AG09319 (cell line): Measurements from ENCODE around the gene OPA1.

Experiments
- DNase-seq: peaks from one replicate; pipeline ENCODE4 v3.0.0-alpha.2; 2010; ENCODE audit warnings: low read depth; ENCODE audit errors: extremely low read depth
- CTCF ChIP-seq: IDR thresholded peaks from 2 replicates; pipeline ENCODE4 v1.5.1; 2011; ENCODE audit warnings: low read depth, mild to moderate bottlenecking, inconsistent platforms, low read length, moderate library complexity

OPA1 gene

GRCh38 chr3:193734737-193735366 lies 141.8 kb downstream of the OPA1 start:
- no peak for TF ChIP-seq CTCF
- no peak for DNase-seq

GRCh38 chr3:193735850-193736249 lies 142.8 kb downstream of the OPA1 start:
- DNase-seq: no peak
- TF ChIP-seq CTCF: no peak

- no peak for DNase-seq
- no peak for TF ChIP-seq CTCF
These were observed 143.6 kb downstream of the OPA1 start for GRCh38 chr3:193736616-193737015.

- DNase-seq: no peak
- no peak for TF ChIP-seq CTCF
These were observed 144.3 kb downstream of the OPA1 start for GRCh38 chr3:193737191-193737751.

GRCh38 chr3:193742628-193743027 lies 149.6 kb downstream of the OPA1 start:
- DNase-seq: no peak
- TF ChIP-seq CTCF: no peak

GRCh38 chr3:193743702-193744047 lies 150.7 kb downstream of the OPA1 start:
- no peak for DNase-seq
- no peak for TF ChIP-seq CTCF

GRCh38 chr3:193744048-193744821 lies 151.2 kb downstream of the OPA1 start:
- DNase-seq: no peak
- TF ChIP-seq CTCF: no peak
